B cell (primary cell): ENCODE results near the gene APP. TPM values are rescaled to one million over a fixed set of nuclear protein-coding genes. Genes with fewer than 3 reads are reported as not detected.

Experiments used
- ATAC-seq: fragments of 200-7000 bp; cut with Tn5 transposase; one replicate; pipeline ENCODE4 v1.10.0; 2021; ENCODE audit warnings: low read depth, mild to moderate bottlenecking, moderate number of reproducible peaks, moderate library complexity
- CTCF ChIA-PET: fragments of 350-600 bp; sonication (Branson Sonifier 250); formaldehyde crosslinking; loops from one replicate; lab custom pipeline; 2021; ENCODE audit warnings: antibody characterized with exemption, inconsistent platforms; lab: Charles Lee
- POLR2A ChIA-PET: fragments of 350-600 bp; sonication (Branson Sonifier 250); formaldehyde crosslinking; loops from one replicate; lab custom pipeline; 2021; ENCODE audit warnings: antibody characterized with exemption; lab: Charles Lee
- DNase-seq: peaks from one replicate; pipeline ENCODE4 v3.0.0; 2013
- H2AFZ ChIP-seq: 2 replicates; pipeline ENCODE4 v1.6.1; 2012; ENCODE audit warnings: mild to moderate bottlenecking, low read depth, low read length; ENCODE audit not compliant: insufficient read depth, poor library complexity, severe bottlenecking
- H3K27ac ChIP-seq, 2 donors: 1 replicate in 1 of 2; 2 replicates in 1 of 2; pipeline ENCODE4 v1.5.1; 2012 to 2013; ENCODE audit warnings: low read length in 2 of 2, mild to moderate bottlenecking in 2 of 2, moderate library complexity in 1 of 2
- H3K27me3 ChIP-seq, 4 experiments: fragments of 200-600 bp in 1 of 4; sonication (generic) in 1 of 4; replicated peaks in 1 of 4; 1 replicate in 2 of 4; 2 replicates in 2 of 4; pipeline versions ENCODE4 v1.6.1 to v1.7.0; 2013 to 2016; ENCODE audit warnings: low read length in 3 of 4, mild to moderate bottlenecking in 2 of 4, mixed read lengths in 1 of 4, moderate library complexity in 1 of 4; ENCODE audit not compliant: insufficient read depth in 4 of 4, control insufficient read depth in 3 of 4; ENCODE audit errors: control extremely low read depth in 1 of 4
- H3K36me3 ChIP-seq, 2 experiments: replicated peaks in 1 of 2; 1 replicate in 1 of 2; 2 replicates in 1 of 2; pipeline versions ENCODE4 v1.6.1 to v1.7.1; 2013; ENCODE audit warnings: low read length in 1 of 2; ENCODE audit not compliant: insufficient read depth in 2 of 2, control insufficient read depth in 1 of 2; ENCODE audit errors: control extremely low read depth in 1 of 2, extremely low read depth in 1 of 2
- H3K4me1 ChIP-seq, 2 donors: fragments of 200-600 bp in 1 of 2; sonication (generic) in 1 of 2; 1 replicate in 1 of 2; 2 replicates in 1 of 2; pipeline versions ENCODE4 v1.5.1 to v1.6.1; 2013 to 2017; ENCODE audit warnings: low read length in 2 of 2; ENCODE audit not compliant: control insufficient read depth in 2 of 2, insufficient read depth in 2 of 2
- H3K4me2 ChIP-seq: replicated peaks from 2 replicates; pipeline ENCODE3; 2012; ENCODE audit warnings: mild to moderate bottlenecking, low read depth, low read length; ENCODE audit not compliant: poor library complexity, severe bottlenecking
- H3K4me3 ChIP-seq, 5 experiments: fragments of 200-600 bp in 1 of 5; sonication (generic) in 1 of 5; 1 replicate in 3 of 5; 2 replicates in 2 of 5; pipeline versions ENCODE4 v1.5.1 to v1.7.0; 2011 to 2016; ENCODE audit warnings: low read length in 4 of 5, mild to moderate bottlenecking in 4 of 5, low read depth in 2 of 5, control low read depth in 1 of 5, moderate library complexity in 1 of 5; ENCODE audit not compliant: insufficient read depth in 1 of 5; ENCODE audit errors: control extremely low read depth in 1 of 5, extremely low read depth in 1 of 5
- H3K79me2 ChIP-seq: fragments of 200-600 bp; sonication (generic); one replicate; pipeline ENCODE4 v1.6.0; 2016; ENCODE audit warnings: low read length; ENCODE audit not compliant: control insufficient read depth, insufficient read depth
- H3K9ac ChIP-seq: fragments of 200-600 bp; sonication (generic); 2 replicates; pipeline ENCODE4 v1.6.1; 2017; ENCODE audit warnings: mild to moderate bottlenecking, low read length, moderate library complexity
- H3K9me3 ChIP-seq, 3 donors: one replicate each; pipeline versions ENCODE4 v1.6.1 to v1.7.1; 2013; ENCODE audit warnings: low read length in 2 of 3; ENCODE audit not compliant: control insufficient read depth in 2 of 3, insufficient read depth in 1 of 3; ENCODE audit errors: control extremely low read depth in 1 of 3
- H4K20me1 ChIP-seq: 2 replicates; pipeline ENCODE4 v1.6.0; 2012; ENCODE audit warnings: mild to moderate bottlenecking, low read length; ENCODE audit not compliant: insufficient read depth, control insufficient read depth, poor library complexity, severe bottlenecking
- H3K27ac Mint-ChIP-seq: one replicate; pipeline ENCODE4 v1.8.0; 2021; ENCODE audit warnings: mixed read lengths
- H3K27me3 Mint-ChIP-seq: one replicate; pipeline ENCODE4 v1.8.0; 2021; ENCODE audit warnings: mixed read lengths
- H3K4me1 Mint-ChIP-seq: one replicate; pipeline ENCODE4 v1.8.0; 2021; ENCODE audit warnings: mixed read lengths
- H3K4me3 Mint-ChIP-seq: one replicate; pipeline ENCODE4 v1.8.0; 2021; ENCODE audit warnings: mixed read lengths
- H3K9me3 Mint-ChIP-seq: one replicate; pipeline ENCODE4 v1.8.0; 2022; ENCODE audit warnings: mixed read lengths; ENCODE audit not compliant: insufficient read depth
- CTCF ChIP-seq: fragments of 200-600 bp; IDR thresholded peaks from one replicate; pipeline ENCODE4 v1.8.0; 2022; ENCODE audit warnings: antibody characterized with exemption, mild to moderate bottlenecking
- EZH2 ChIP-seq: IDR thresholded peaks from 2 replicates; pipeline ENCODE4 v1.6.1; 2012; ENCODE audit warnings: borderline replicate concordance, low read depth, mild to moderate bottlenecking, moderate library complexity, low read length; ENCODE audit not compliant: insufficient read depth, poor library complexity, severe bottlenecking
- WGBS: methylation state at CpG from one replicate; pipeline ENCODE4 v1.1.5; 2013; ENCODE audit warnings: missing lambda C conversion rate; ENCODE audit not compliant: insufficient coverage; 5-methylcytosine and 5-hydroxymethylcytosine counted together
- intact Hi-C: fragments of 100-400 bp; cut with micrococcal nuclease; formaldehyde crosslinking; loops from one replicate; pipeline ENCODE4 v1.10.0; 2022
- polyA plus RNA-seq: library from polyadenylated mRNA; depleted of rRNA; stranded (reverse); fragments of >200 nt; gene quantifications from 2 replicates; pipeline ENCODE4 v1.2.3, GENCODE V29; 2012
- total RNA-seq, 2 donors: library from RNA; stranded (reverse); fragments of 120-200 nt in 1 of 2; gene quantifications; 1 replicate in 1 of 2; 2 replicates in 1 of 2; pipeline versions ENCODE4 v1.2.3 to v1.2.4, GENCODE V29; 2013 to 2022

The APP gene
- total and polyA plus RNA-seq, 2 donors (not counting 1 experiment from before 2014, with no cell fraction given) = 28.3 to 34.7 TPM

DNA sequence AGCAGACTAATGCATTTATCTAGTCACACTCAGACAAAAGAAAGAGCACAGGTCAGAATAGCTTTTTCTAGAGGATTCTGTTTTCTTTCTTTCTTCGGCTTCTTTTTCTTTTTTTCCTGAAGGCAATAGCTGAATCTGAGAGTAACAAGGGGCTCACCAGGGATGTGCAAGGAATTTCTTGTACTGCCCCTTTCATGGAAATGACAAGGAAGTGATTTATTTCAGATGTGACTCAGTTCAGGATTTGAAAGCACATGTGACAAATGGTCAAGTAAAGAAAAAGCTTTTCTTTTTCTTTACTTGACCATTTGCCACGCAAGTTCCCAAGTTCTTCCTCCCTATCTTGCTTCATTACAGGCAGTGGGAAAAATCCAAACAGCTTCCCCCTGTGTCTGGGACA is 233.8 kb downstream of the APP start:
- no peak overlapping the region for H2AFZ ChIP-seq
- no peaks in the 10 kb centered on the region for H3K27me3 Mint-ChIP-seq
- WGBS = no CpG with 5 or more reads among the region's 2 CpGs
- H3K9me3 ChIP-seq = no peaks in the 10 kb centered on the region
- no peak overlapping the region for H3K4me3 ChIP-seq
- CTCF ChIA-PET = no interaction called here
- H3K27ac ChIP-seq = no peak overlapping the region
- POLR2A ChIA-PET = no interaction called here
- peaks cover 6% of the 10 kb centered on the region for H3K4me1 Mint-ChIP-seq
- no peak overlapping the region for H3K4me3 Mint-ChIP-seq
- intact Hi-C loops = no loop called here
- DNase-seq (no peak), ATAC-seq (no peak)
- H3K4me1 ChIP-seq = peaks cover 0 to 2% of the 10 kb centered on the region in 2 donors
- no peaks in the 10 kb centered on the region for H3K9me3 Mint-ChIP-seq
- H3K27ac Mint-ChIP-seq = no peak overlapping the region
- H3K36me3 ChIP-seq = no peaks in the 10 kb centered on the region
- TF ChIP-seq EZH2 = no peak
- TF ChIP-seq CTCF = no peak
- no peaks in the 10 kb centered on the region for H3K79me2 ChIP-seq
- H3K4me2 ChIP-seq = no peak overlapping the region
- H3K9ac ChIP-seq = no peak overlapping the region
- H4K20me1 ChIP-seq = no peaks in the 10 kb centered on the region
- no peaks in the 10 kb centered on the region for H3K27me3 ChIP-seq

DNA sequence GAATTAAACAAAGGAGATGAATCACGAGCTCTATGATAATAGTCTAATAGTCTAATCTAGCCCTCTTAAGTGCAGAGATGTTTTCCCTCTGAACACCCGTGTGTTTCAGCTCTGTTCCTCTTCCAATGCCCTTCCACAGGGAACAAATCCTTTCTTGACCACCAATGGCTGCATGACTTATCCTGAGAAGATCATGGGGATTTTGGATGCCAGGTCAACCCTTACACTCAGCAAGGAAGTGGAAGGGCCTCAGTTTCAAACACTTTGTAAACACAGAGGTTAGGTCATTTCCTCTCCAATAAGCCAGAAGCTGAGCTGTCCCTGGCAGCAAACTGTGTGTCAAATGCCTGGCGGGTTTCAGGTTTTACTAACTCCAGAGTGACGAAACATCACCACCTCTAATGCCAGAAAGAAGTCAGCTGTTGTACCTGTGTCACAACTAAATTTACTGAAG is 235.8 kb downstream of the APP start:
- intact Hi-C loops = no loop called here
- TF ChIP-seq EZH2 (no peak), CTCF (no peak)
- no peak overlapping the region for H3K4me3 ChIP-seq
- no peaks in the 10 kb centered on the region for H3K27me3 Mint-ChIP-seq
- ATAC-seq (no peak), DNase-seq (no peak)
- H3K4me1 ChIP-seq = peaks cover 0 to 2% of the 10 kb centered on the region in 2 donors
- no peaks in the 10 kb centered on the region for H3K79me2 ChIP-seq
- H3K9me3 ChIP-seq = no peaks in the 10 kb centered on the region
- CTCF ChIA-PET = interaction anchor here (0.5 to 1.2 kb wide), 2 partner anchors 27 to 236 kb away, joined by 3 to 5 read pairs; partner anchors contain the start of gene APP
- POLR2A ChIA-PET = no interaction called here
- WGBS = 74% methylated on average over 3 of the region's 4 CpGs
- H3K9me3 Mint-ChIP-seq = no peaks in the 10 kb centered on the region
- H2AFZ ChIP-seq = no peak overlapping the region
- H3K4me3 Mint-ChIP-seq = no peak overlapping the region
- no peak overlapping the region for H3K9ac ChIP-seq
- no peak overlapping the region for H3K27ac Mint-ChIP-seq
- H3K36me3 ChIP-seq = no peaks in the 10 kb centered on the region
- peaks cover 6% of the 10 kb centered on the region for H3K4me1 Mint-ChIP-seq
- H3K27me3 ChIP-seq = no peaks in the 10 kb centered on the region
- no peak overlapping the region for H3K4me2 ChIP-seq
- H4K20me1 ChIP-seq = no peaks in the 10 kb centered on the region
- no peak overlapping the region for H3K27ac ChIP-seq
